Astrocyte of the cerebellum (primary cell): Measurements from ENCODE around the gene CASP9.

Experiments
- DNase-seq: peaks from one replicate; pipeline ENCODE4 v3.0.0-alpha.2; 2011; ENCODE audit warnings: low read depth
- H3K4me3 ChIP-seq: 2 replicates; pipeline ENCODE4 v1.5.1; 2011; ENCODE audit warnings: mild to moderate bottlenecking, low read depth, low read length, moderate library complexity
- in situ Hi-C: cut with HindIII; loops from 2 replicates; pipeline ENCODE4 v1.10.0; 2017; ENCODE audit warnings: low sequenced_read_pairs
- TF ChIP-seq, protein P1 (sequence below): IDR thresholded peaks from 2 replicates; pipeline ENCODE4 v1.5.1; 2012; ENCODE audit warnings: low read length, low read depth, moderate library complexity, mild to moderate bottlenecking; ENCODE audit errors: missing control alignments

CASP9 gene

DNA sequence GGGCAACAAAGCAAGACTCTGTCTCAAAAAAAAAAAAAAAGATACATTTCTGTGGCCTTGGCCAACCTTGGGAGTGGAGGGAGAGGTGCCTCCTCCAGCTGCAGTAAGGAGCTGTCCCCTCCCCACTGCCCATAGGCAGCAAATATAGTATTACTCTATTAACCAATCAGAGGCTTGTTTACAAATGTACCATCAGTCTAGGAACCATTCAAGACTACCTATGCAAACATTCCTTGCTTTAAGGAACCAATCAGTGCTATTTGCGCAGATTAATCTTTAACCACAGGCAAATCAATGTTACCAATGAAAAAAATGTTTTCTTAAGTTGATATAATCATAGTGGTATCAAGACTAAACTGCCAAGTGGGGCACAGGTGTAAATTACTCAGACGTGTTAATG, 66.4 kb downstream of the CASP9 start:
- H3K4me3 ChIP-seq, result no peak overlapping the region
- DNase-seq, result no peak
- TF ChIP-seq, protein P1, sequence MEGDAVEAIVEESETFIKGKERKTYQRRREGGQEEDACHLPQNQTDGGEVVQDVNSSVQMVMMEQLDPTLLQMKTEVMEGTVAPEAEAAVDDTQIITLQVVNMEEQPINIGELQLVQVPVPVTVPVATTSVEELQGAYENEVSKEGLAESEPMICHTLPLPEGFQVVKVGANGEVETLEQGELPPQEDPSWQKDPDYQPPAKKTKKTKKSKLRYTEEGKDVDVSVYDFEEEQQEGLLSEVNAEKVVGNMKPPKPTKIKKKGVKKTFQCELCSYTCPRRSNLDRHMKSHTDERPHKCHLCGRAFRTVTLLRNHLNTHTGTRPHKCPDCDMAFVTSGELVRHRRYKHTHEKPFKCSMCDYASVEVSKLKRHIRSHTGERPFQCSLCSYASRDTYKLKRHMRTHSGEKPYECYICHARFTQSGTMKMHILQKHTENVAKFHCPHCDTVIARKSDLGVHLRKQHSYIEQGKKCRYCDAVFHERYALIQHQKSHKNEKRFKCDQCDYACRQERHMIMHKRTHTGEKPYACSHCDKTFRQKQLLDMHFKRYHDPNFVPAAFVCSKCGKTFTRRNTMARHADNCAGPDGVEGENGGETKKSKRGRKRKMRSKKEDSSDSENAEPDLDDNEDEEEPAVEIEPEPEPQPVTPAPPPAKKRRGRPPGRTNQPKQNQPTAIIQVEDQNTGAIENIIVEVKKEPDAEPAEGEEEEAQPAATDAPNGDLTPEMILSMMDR, result no peak
- in situ Hi-C loops, result no loop called here

DNA sequence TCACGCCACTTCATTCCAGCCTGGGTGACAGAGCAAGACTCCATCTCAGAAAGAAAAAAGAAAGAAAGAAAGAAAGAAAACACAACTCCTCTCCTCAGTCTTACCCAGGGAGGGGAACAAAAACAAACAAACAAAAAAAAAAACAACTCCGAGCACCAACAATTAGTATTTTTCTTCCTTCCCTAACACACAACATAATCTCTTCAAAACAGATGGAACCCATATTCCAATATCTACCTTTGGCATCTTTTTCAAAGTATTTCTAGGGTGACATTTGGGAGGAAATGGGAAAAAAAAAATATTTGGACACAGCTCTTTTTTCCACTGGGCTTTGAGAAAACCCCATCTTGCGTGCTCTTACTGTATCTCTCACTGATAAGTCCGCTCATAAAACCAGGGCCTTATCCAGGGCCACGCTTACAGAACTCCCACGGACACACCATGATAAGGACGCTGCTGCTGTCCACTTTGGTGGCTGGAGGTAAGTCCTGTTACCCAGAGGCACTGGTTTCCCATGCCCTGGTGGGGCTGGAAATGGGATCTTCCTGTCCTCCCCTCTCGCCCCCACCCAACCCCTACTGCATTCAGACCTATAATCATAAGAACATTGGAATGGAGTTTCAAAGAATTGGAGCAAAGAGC, 67.6 kb downstream of the CASP9 start, which contains the start of gene CELA2A:
Gene CELA2A (plus strand): TSS at position 420 of the 642 bp plus-strand sequence. CDS start 22 bp downstream, at position 442.
- DNase-seq, result no peak
- in situ Hi-C loops, result no loop called here
- TF ChIP-seq, protein P1, result no peak

DNA sequence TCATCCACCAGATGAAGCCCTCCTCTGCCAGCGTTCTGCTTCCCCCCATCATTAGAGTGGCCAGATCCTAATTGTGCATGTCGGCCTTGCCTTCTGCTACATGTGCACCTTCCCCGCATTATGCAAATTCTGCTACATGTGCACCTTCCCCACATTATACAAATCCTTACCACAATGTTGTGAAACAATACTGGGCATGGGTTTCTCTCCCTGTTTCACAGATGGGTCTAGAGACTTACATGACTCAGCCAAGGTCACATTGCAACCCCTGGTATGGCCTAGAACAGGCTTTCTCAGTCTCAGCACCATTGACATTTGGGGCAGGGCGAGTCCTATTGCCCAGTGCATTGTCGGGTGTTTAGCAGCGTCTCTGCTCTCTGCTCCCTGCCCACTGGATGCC, 68.5 kb downstream of the CASP9 start:
- TF ChIP-seq, protein P1, result no peak
- in situ Hi-C loops, result no loop called here
- DNase-seq, result no peak
- H3K4me3 ChIP-seq, result no peak overlapping the region

More for the DNA sequence above, 67.6 kb downstream of the CASP9 start, which contains the start of gene CELA2A:
- no peak within 1 kb of the TSS for H3K4me3 ChIP-seq

DNA sequence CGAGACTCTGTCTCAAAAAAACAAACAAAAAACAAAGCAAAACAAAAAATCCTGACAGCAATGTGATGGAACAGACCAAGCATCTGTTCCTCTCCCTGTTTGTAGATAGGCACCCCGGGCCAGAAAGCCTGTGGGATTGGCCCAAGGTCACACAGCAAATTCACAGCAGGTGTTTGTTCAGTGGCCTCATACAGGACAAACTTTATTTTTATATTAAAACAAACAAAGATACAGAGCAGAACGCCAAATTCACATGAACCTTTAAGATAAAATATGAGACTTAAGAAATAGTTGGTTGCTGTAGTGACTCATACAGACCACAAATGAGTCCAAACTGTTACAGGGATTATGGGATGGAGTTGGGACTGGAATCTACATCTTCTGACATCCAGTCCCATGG, 69.8 kb downstream of the CASP9 start:
- in situ Hi-C loops, result no loop called here
- peak; percentile 48 for DNase-seq
- no peak overlapping the region for H3K4me3 ChIP-seq
- TF ChIP-seq, protein P1, result no peak

DNA sequence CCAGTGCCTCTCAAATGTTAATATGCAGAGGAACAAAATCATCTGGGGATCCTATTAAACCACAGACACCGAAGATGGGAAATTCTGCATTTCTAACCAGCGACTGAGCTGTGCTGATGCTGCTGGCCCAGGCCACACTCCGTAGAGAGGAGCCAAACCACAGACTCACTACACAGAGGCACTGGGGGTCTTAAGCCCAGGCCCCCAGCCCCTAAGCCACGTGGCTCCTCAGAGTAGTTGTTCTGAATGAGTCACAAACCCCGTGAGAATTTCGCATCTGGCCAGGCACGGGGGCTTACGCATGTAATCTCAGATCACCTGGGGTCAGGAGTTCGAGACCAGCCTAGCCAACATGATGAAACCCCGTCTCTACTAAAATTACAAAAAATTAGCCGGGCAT, 70.3 kb downstream of the CASP9 start:
- in situ Hi-C loops, result no loop called here
- no peak overlapping the region for H3K4me3 ChIP-seq
- DNase-seq, result no peak
- TF ChIP-seq, protein P1, result no peak

DNA sequence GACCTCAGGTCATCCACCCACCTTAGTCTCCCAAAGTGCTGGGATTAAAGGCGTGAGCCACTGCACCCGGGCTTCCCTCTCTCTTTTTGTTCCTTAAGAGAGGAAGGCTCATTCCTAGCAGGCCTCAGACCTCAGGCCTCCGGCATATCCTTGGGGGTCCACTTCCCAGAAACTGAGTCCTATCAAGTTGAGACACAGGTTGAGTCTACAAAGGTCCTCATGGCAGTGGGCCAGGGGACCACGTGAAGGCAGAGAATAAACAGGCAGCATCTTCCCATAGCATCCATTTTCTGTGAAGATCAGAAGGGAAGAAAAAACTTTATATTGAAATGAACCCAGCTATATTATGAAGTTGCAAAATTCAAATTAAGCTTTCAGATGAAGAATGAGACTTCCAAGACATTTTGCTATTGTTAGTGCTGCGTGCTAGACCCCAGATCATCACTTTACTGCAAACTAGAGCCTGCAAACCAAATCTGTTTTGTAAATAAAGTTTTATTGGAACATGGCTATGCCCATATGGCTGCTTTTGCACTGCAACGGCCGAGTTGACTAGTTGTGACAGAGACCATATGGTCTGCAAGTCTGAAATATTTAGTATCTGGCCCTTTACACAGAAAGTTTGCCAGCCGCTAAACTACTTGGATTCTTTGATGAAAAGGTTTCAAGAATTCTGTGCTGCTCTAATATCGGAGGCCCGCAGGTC, 71.0 kb downstream of the CASP9 start:
- in situ Hi-C loops, result no loop called here
- TF ChIP-seq, protein P1, result no peak
- no peak for DNase-seq
- H3K4me3 ChIP-seq, result no peak overlapping the region
